Astrocyte of the spinal cord (primary cell): ENCODE data around the gene GRM4.

ENCODE experiments used
- DNase-seq: peaks from one replicate; pipeline ENCODE4 v3.0.0; 2011; ENCODE audit warnings: low read depth, low spot score
- H3K4me3 ChIP-seq: 2 replicates; pipeline ENCODE4 v1.5.1; 2011; ENCODE audit warnings: low read depth, mild to moderate bottlenecking, low read length, moderate library complexity
- in situ Hi-C: cut with HindIII; loops from 2 replicates; pipeline ENCODE4 v1.10.0; 2017; ENCODE audit warnings: low sequenced_read_pairs
- TF ChIP-seq, protein P1 (sequence below): IDR thresholded peaks from 2 replicates; pipeline ENCODE4 v1.5.1; 2012; ENCODE audit warnings: low read depth, mild to moderate bottlenecking, low read length, inconsistent platforms

GRM4 gene

DNA sequence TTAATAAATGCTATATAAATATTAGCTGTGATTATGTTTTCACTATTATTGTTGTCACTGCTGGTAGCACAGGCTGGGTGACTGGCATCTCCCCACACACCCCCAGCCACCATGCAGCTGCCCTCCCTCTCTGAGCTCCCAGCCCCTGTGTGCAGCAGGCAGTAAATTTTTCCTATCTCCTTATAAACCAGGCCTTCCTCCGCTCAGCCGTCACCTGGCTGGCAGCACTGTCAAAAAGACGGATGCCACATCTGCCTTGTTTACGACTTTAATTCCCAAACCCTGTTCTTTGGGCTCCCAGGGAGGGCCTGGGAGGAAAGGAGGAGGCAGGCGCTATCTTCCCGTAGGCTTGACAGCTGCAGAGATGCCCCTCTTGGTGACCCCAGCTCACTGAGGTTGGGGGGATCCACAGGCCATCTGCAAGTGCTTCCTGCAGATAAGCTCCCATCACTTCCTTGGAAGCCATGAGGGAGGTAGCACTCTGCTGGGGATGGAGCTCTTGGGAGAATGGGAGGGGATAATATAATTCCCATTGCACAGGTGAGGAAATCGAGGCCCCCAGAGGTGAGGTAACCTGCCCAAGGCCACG is 94.5 kb downstream of the GRM4 start:
- DNase-seq: no peak
- TF ChIP-seq, protein P1, sequence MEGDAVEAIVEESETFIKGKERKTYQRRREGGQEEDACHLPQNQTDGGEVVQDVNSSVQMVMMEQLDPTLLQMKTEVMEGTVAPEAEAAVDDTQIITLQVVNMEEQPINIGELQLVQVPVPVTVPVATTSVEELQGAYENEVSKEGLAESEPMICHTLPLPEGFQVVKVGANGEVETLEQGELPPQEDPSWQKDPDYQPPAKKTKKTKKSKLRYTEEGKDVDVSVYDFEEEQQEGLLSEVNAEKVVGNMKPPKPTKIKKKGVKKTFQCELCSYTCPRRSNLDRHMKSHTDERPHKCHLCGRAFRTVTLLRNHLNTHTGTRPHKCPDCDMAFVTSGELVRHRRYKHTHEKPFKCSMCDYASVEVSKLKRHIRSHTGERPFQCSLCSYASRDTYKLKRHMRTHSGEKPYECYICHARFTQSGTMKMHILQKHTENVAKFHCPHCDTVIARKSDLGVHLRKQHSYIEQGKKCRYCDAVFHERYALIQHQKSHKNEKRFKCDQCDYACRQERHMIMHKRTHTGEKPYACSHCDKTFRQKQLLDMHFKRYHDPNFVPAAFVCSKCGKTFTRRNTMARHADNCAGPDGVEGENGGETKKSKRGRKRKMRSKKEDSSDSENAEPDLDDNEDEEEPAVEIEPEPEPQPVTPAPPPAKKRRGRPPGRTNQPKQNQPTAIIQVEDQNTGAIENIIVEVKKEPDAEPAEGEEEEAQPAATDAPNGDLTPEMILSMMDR: no peak
- H3K4me3 ChIP-seq: no peak overlapping the region
- in situ Hi-C loops: no loop called here

DNA sequence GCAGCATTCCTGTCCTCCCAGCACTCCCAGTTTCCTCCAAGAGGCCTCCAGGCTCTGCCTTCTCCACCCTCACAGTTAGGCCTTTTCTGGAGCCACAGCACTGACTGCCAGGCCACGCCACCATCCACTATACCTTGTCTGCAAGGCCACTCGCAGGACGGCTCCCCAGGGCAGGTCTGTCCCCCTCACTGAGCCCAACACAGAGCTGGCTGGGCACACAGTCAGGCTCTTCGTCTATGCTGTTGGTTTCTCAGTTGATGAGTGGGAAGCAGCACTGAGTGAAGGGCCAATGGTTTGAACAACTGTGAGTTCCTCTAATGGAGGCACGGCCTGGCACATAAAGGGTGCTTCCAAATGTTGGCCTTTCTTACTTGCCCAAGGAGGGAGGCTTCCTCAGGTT is 95.2 kb downstream of the GRM4 start:
- TF ChIP-seq, protein P1: no peak
- H3K4me3 ChIP-seq: no peak overlapping the region
- DNase-seq: no peak
- in situ Hi-C loops: no loop called here

- no peak overlapping the region for H3K4me3 ChIP-seq
- no peak for DNase-seq
- TF ChIP-seq, protein P1: no peak
- in situ Hi-C loops: no loop called here
These were observed 96.2 kb downstream of the GRM4 start for GRCh38 chr6:34049395-34050342.

DNA sequence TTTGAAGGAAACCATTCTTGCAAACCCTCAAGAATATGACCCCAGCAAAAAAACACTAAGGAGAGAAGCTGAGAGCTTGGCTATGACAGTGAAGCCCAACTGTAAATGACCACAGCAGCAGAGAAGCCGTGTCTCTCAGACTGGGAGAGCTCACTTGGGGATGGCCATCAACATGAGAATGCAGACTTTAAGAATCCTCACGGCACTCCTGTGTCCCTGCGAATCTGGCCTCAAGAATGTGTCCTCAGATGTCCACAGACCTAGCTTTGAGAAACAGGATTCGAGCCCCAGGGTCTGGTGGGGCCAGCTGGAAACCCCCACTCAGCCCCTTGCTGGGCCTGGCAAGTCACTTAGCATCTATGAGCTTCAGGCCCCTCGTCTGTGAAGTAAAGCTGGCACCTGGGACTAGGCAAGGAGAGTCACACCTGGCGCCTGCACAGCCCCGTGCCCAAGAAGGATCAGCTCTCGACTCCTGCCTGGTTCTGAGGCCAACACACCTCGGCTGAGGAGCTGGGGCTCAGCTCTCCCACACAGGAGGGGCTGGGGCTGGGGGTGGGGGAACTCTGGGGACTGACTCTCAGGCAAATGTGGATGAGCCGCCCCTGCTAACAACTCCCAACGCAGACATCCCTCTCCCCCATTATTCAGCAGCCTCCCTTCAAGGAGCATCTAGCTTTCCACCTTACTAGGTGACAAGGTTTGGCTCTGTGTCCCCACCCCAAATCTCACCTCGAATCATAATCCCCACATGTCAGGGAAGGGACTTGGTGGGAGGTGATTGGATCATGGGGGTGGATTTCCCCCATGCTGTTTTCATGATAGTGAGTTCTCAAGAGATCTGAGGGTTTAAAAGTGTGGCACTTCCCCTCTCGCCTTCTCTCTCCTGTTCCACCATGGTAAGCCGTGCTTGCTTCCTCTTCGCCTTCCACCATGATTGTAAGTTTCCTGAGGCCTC is 97.7 kb downstream of the GRM4 start:
- DNase-seq: no peak
- H3K4me3 ChIP-seq: no peak overlapping the region
- in situ Hi-C loops: no loop called here
- TF ChIP-seq, protein P1: no peak

GRCh38 chr6:34046617-34047016 is 99.3 kb downstream of the GRM4 start:
- in situ Hi-C loops: no loop called here
- TF ChIP-seq, protein P1: no peak
- no peak overlapping the region for H3K4me3 ChIP-seq
- DNase-seq: no peak

DNA sequence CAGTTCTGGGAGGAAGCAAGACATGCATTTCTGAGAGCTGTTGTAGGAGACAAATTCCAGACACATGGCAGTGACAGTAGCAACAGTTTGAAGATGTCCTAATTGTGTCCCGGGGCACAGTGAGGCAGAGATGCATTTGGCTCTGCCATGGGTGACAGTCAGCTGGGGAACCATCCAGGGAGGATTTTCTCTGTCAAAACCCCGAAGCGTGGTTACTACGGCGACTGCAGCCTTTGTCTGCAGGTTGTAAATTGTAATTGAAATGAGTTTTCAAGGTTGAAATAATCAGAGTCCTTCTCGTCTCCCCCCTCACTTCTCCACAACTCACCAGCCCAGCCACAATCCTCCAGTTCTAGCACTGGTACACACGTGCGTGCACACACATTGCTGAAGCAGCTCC is 100.1 kb downstream of the GRM4 start:
- in situ Hi-C loops: no loop called here
- no peak overlapping the region for H3K4me3 ChIP-seq
- TF ChIP-seq, protein P1: no peak
- DNase-seq: no peak
